Activated T-helper 1 cell treated with anti-CD3 and anti-CD28 coated beads, Interleukin-12 subunit alpha, Interleukin-12 subunit beta, Interleukin-2, Interleukin-4 antibody, amounts not matched to agents 30 ng/mL and 10 ng/mL and 1 ng/mL, durations not matched to agents 14 hours and 24 hours and 36 hours (primary cell): ENCODE measurements around the gene OCLN. TPM values are rescaled to one million over a fixed set of nuclear protein-coding genes. Genes with fewer than 3 reads are reported as not detected.
"Not testable (repeated sequence)": the region's sequence is repeated elsewhere in the genome, so short reads cannot be mapped to it uniquely, and the experiment has no call there.

Experiments
- DNase-seq: peaks from one replicate; pipeline ENCODE4 v3.0.0; 2021; ENCODE audit warnings: low spot score
- H3K27ac Mint-ChIP-seq: one replicate; pipeline ENCODE4 v1.8.0; 2021; ENCODE audit warnings: mild to moderate bottlenecking, mixed read lengths
- H3K27me3 Mint-ChIP-seq: one replicate; pipeline ENCODE4 v1.8.0; 2022; ENCODE audit warnings: mild to moderate bottlenecking, moderate library complexity, mixed read lengths; ENCODE audit not compliant: insufficient read depth
- H3K36me3 Mint-ChIP-seq: one replicate; pipeline ENCODE4 v1.8.0; 2021; ENCODE audit warnings: low read depth, mixed read lengths
- H3K4me1 Mint-ChIP-seq: one replicate; pipeline ENCODE4 v1.8.0; 2021; ENCODE audit warnings: low read depth, mixed read lengths
- H3K4me3 Mint-ChIP-seq: one replicate; pipeline ENCODE4 v1.8.0; 2021; ENCODE audit warnings: mild to moderate bottlenecking, moderate library complexity, mixed read lengths
- H3K9me3 Mint-ChIP-seq: one replicate; pipeline ENCODE4 v1.8.0; 2021; ENCODE audit warnings: mixed read lengths
- intact Hi-C: fragments of 100-400 bp; cut with micrococcal nuclease; formaldehyde crosslinking; loops from one replicate; pipeline ENCODE4 v1.15.1; 2024
- total RNA-seq: library from RNA; stranded (reverse); gene quantifications from 2 replicates; pipeline ENCODE4 v1.2.3, GENCODE V29; 2022

OCLN gene
- total RNA-seq, 1 donor from 2014 or later, result 0.10 TPM

GRCh38 chr5:69467442-69468225, 25.0 kb upstream of the OCLN start:
- intact Hi-C loops, result no loop called here
- H3K27me3 Mint-ChIP-seq, result no peaks in the 10 kb centered on the region
- no peaks in the 10 kb centered on the region for H3K9me3 Mint-ChIP-seq
- H3K4me3 Mint-ChIP-seq, result no peak overlapping the region
- H3K36me3 Mint-ChIP-seq, result no peaks in the 10 kb centered on the region
- H3K27ac Mint-ChIP-seq, result no peak overlapping the region
- no peaks in the 10 kb centered on the region for H3K4me1 Mint-ChIP-seq
- DNase-seq, result no peak

GRCh38 chr5:69468631-69469030, 24.0 kb upstream of the OCLN start:
- H3K9me3 Mint-ChIP-seq, result no peaks in the 10 kb centered on the region
- H3K4me1 Mint-ChIP-seq, result no peaks in the 10 kb centered on the region
- DNase-seq, result no peak
- H3K27ac Mint-ChIP-seq, result no peak overlapping the region
- intact Hi-C loops, result no loop called here
- peaks cover under 1% of the 10 kb centered on the region for H3K27me3 Mint-ChIP-seq
- H3K36me3 Mint-ChIP-seq, result no peaks in the 10 kb centered on the region
- H3K4me3 Mint-ChIP-seq, result no peak overlapping the region

DNA sequence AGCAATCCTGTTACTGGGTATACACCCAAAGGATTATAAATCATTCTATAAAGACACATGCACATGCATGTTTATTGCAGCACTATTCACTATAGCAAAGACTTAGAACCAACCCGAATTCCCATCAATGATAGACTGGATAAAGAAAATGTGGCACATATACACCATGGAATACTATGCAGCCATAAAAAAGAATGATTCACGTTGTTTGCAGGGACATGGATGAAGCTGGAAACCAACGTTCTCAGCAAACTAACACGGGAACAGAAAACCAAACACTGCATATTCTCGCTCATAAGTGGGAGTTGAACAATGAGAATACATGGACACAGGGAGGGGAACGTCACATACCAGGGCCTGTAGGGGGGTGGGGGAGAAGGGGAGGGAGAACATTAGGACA, 21.1 kb upstream of the OCLN start:
- H3K4me1 Mint-ChIP-seq, H3K9me3 Mint-ChIP-seq, H3K27me3 Mint-ChIP-seq, DNase-seq, H3K27ac Mint-ChIP-seq, intact Hi-C loops, H3K36me3 Mint-ChIP-seq, H3K4me3 Mint-ChIP-seq: not testable (repeated sequence)

GRCh38 chr5:69472535-69473143, 20.0 kb upstream of the OCLN start:
- H3K9me3 Mint-ChIP-seq, H3K4me3 Mint-ChIP-seq, H3K4me1 Mint-ChIP-seq, H3K36me3 Mint-ChIP-seq, H3K27me3 Mint-ChIP-seq, H3K27ac Mint-ChIP-seq, DNase-seq, intact Hi-C loops: not testable (repeated sequence)

DNA sequence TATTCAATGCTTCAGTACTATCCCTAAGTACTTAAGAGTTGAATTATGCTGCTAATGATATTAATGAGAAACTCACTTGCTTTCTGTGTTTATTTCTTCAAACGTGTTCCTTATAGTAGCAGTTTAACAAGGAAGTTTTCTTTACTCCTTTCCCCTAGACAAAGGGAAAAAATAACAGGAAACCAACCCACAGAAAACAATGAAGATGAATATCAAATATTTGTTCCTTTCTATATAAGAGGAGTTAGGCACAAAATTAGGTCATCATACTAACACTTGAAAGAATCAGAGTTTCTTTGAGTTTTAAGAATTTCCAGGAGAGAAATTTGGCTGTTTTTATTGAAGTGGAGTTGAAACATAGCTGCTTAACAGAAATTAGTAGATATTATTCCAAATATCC, 15.4 kb upstream of the OCLN start:
- no peaks in the 10 kb centered on the region for H3K36me3 Mint-ChIP-seq
- H3K4me1 Mint-ChIP-seq, result no peaks in the 10 kb centered on the region
- no peak overlapping the region for H3K4me3 Mint-ChIP-seq
- H3K9me3 Mint-ChIP-seq, result no peaks in the 10 kb centered on the region
- no peak overlapping the region for H3K27ac Mint-ChIP-seq
- DNase-seq, result no peak
- peaks cover 6% of the 10 kb centered on the region for H3K27me3 Mint-ChIP-seq
- intact Hi-C loops, result no loop called here

GRCh38 chr5:69478296-69478695, 14.3 kb upstream of the OCLN start:
- H3K4me3 Mint-ChIP-seq, H3K36me3 Mint-ChIP-seq, H3K4me1 Mint-ChIP-seq, H3K27me3 Mint-ChIP-seq, H3K27ac Mint-ChIP-seq, DNase-seq, H3K9me3 Mint-ChIP-seq, intact Hi-C loops: not testable (repeated sequence)

DNA sequence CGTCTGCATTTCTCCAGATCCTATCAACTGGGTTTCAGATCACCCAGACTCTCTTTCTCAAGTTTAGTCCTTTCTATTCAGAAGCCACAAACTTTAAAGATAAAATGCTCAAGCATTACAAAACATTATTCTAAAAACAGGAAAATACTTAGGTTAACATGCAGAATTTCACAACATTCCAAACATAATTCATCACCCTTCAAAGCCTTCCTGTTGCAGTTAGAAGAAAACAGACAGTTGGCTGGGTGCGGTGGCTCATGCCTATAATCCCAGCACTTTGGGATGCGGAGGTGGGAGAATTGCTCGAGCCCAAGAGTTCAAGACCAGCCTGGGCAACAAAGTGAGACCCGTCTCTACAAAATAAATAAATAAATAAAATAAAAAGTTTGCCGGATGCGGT, 7.7 kb upstream of the OCLN start:
- no peak for DNase-seq
- Mint-ChIP-seq H3K4me1 (no peaks in the 10 kb centered on the region), H3K9me3 (no peaks in the 10 kb centered on the region), H3K27ac (no peak overlapping the region), H3K27me3 (peaks cover 19% of the 10 kb centered on the region), H3K36me3 (no peaks in the 10 kb centered on the region), H3K4me3 (no peak overlapping the region)
- intact Hi-C loops, result no loop called here

DNA sequence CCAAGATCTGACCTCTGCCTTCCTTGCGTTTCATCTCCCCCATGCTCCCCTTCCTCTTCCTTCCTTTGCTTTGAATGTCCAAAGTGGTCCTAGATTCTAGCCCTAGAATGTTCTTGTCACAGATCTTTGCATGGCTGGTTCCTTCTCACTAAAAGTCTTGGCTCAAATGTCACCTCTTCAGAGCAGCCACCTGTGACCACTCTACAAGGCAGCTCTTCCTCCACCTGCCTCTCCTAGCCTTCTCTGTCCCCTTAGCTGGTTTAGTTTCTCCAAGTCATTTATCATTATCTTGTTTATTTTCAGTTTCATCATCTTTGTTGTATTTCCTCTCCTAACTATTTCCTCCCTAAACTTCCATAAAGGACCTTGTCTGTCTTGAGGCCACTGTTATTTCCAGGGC, 7.1 kb upstream of the OCLN start:
- Mint-ChIP-seq H3K4me1 (no peaks in the 10 kb centered on the region), H3K27ac (no peak overlapping the region), H3K36me3 (no peaks in the 10 kb centered on the region)

GRCh38 chr5:69489246-69489645, 3.3 kb upstream of the OCLN start:
- Mint-ChIP-seq H3K27ac (no peak overlapping the region), H3K4me3 (no peak overlapping the region), H3K27me3 (peaks cover 52% of the 10 kb centered on the region), H3K9me3 (no peaks in the 10 kb centered on the region), H3K4me1 (no peaks in the 10 kb centered on the region), H3K36me3 (no peaks in the 10 kb centered on the region)
- intact Hi-C loops, result no loop called here
- no peak for DNase-seq

More for the DNA sequence above, 7.1 kb upstream of the OCLN start:
- DNase-seq, result no peak
- Mint-ChIP-seq H3K27me3 (peaks cover 23% of the 10 kb centered on the region), H3K4me3 (no peak overlapping the region), H3K9me3 (no peaks in the 10 kb centered on the region)
- intact Hi-C loops, result no loop called here

- Mint-ChIP-seq H3K27me3 (peaks cover 66% of the 10 kb centered on the region), H3K27ac (no peak overlapping the region)
Measured at GRCh38 chr5:69491027-69491426, 1.6 kb upstream of the OCLN start.

DNA sequence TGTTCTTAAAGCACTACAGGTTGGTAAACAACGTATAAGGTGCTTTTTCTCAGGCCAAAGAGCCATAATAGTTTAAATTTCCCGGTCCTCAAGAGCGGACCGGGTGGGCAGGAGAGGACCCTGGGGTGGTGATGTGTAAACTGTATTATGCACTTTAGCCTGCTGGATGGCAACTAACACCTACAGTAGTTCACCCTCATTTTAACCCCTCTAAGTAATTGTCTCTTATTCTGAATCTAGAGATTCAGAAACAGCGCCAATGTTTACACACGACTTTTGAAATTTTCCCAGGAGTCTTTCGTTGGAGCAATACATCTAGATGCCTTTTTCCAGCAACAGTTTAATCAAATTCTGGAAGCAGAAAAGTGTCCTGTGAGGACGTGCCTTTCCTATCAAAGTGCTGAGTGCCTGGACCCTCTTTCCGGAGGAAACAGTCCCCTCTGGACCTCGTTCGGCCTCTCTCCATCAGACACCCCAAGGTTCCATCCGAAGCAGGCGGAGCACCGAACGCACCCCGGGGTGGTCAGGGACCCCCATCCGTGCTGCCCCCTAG, 676 bp upstream of the OCLN start:
- peaks cover 65% of the 10 kb centered on the region for H3K27me3 Mint-ChIP-seq
- peak overlapping the region; percentile 73 for H3K4me3 Mint-ChIP-seq
- H3K4me1 Mint-ChIP-seq, result no peaks in the 10 kb centered on the region
- no peaks in the 10 kb centered on the region for H3K9me3 Mint-ChIP-seq
- no peaks in the 10 kb centered on the region for H3K36me3 Mint-ChIP-seq
- intact Hi-C loops, result no loop called here
- DNase-seq, result no peak
- no peak overlapping the region for H3K27ac Mint-ChIP-seq

More at GRCh38 chr5:69491027-69491426, 1.6 kb upstream of the OCLN start:
- Mint-ChIP-seq H3K9me3 (no peaks in the 10 kb centered on the region), H3K4me1 (no peaks in the 10 kb centered on the region), H3K4me3 (no peak overlapping the region), H3K36me3 (no peaks in the 10 kb centered on the region)
- DNase-seq, result no peak
- intact Hi-C loops, result no loop called here

GRCh38 chr5:69492923-69493395, 369 bp downstream of the OCLN start:
- Mint-ChIP-seq H3K36me3 (no peaks in the 10 kb centered on the region), H3K4me1 (no peaks in the 10 kb centered on the region), H3K27ac (no peak overlapping the region), H3K27me3 (peaks cover 64% of the 10 kb centered on the region), H3K4me3 (peak overlapping the region; percentile 51), H3K9me3 (no peaks in the 10 kb centered on the region)
- intact Hi-C loops, result no loop called here
- DNase-seq, result no peak

DNA sequence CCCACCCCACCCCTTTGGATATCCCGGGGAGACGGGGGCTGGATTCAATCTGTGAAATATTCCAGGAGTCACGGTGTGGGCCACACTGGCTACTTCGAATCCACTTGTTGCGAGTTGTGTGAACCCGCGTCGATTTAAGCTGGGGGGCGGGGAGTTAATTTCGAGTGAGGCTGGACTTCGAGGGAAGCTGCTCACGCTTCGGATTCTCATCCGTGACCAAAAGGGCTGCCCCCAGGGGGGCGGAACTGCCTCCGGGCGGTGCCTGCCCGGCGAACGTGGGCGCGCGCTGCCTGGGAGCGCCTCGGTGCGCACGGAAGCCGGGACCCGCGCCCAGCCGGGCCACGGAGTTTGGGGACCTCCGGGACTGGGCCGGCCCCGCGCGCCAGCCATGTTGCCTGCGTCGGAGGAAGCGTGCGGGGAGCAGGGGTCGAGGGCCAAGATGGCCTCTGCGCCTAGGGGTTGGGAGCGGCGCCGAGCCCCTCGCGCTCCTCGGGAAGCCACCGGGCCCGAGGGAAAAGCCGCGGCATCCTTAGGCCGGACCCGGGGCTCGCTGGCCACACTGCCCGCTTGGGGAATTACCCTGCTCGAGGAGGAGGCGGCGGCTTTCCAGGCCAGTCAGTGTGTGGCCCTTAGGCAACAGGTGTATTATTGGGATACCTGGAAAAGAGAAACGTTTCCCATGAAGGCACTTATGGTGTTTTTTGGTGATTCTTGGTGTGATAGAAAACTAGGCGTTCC, 975 bp downstream of the OCLN start:
- H3K27me3 Mint-ChIP-seq, result peaks cover 63% of the 10 kb centered on the region
- DNase-seq, result no peak
- H3K36me3 Mint-ChIP-seq, result no peaks in the 10 kb centered on the region
- H3K9me3 Mint-ChIP-seq, result no peaks in the 10 kb centered on the region
- no peaks in the 10 kb centered on the region for H3K4me1 Mint-ChIP-seq
- peak overlapping the region; percentile 51 for H3K4me3 Mint-ChIP-seq
- intact Hi-C loops, result no loop called here
- H3K27ac Mint-ChIP-seq, result no peak overlapping the region
